Left lung (tissue), 10 donors: ENCODE results near the gene MRPS9. TPM values are rescaled to one million over a fixed set of nuclear protein-coding genes. Genes with fewer than 3 reads are reported as not detected.

ENCODE experiments used
- ATAC-seq: fragments of 200-7000 bp; cut with Tn5 transposase; one replicate; pipeline ENCODE4 v1.9.1; 2020; ENCODE audit warnings: moderate library complexity
- DNase-seq, 4 donors: peaks; one replicate each; pipeline ENCODE4 v3.0.0-alpha.2; 2013 to 2020
- H3K27ac ChIP-seq, 2 donors: fragments of 200-600 bp; sonication (generic) in 1 of 2; one replicate each; pipeline versions ENCODE4 v1.5.0 to v1.8.0; 2020 to 2021
- H3K27me3 ChIP-seq, 2 donors: fragments of 200-600 bp; sonication (generic) in 1 of 2; one replicate each; pipeline versions ENCODE4 v1.5.0 to v1.8.0; 2020 to 2021
- H3K36me3 ChIP-seq, 2 donors: fragments of 200-600 bp; sonication (generic) in 1 of 2; one replicate each; pipeline versions ENCODE4 v1.5.0 to v1.8.0; 2020 to 2021
- H3K4me1 ChIP-seq, 2 donors: fragments of 200-600 bp; one replicate each; pipeline ENCODE4 v1.8.0; 2021
- H3K4me3 ChIP-seq, 2 donors: fragments of 200-600 bp; sonication (generic) in 1 of 2; one replicate each; pipeline versions ENCODE4 v1.5.0 to v1.8.0; 2020 to 2021; ENCODE audit warnings: mild to moderate bottlenecking in 1 of 2
- H3K9me3 ChIP-seq, 2 donors: fragments of 200-600 bp; sonication (generic) in 1 of 2; one replicate each; pipeline versions ENCODE4 v1.5.0 to v1.8.0; 2020 to 2021
- intact Hi-C, 2 donors: fragments of 100-400 bp; cut with DNase I; formaldehyde crosslinking; loops; one replicate each; pipeline versions ENCODE4 v1.11.2 to v1.14.2; 2022
- polyA plus RNA-seq, 6 donors: library from polyadenylated mRNA; unstranded; fragments of 120-200 nt; gene quantifications; one replicate each; pipeline ENCODE4 v1.2.1, GENCODE V29; 2013; ENCODE audit not compliant: insufficient read length in 6 of 6
- total RNA-seq, 2 donors: library from RNA; stranded (reverse); fragmentation: NEBNext Ultra II Directional; extraction: Animal tissue kit (Norgen Biotek cat#: 25700); gene quantifications; one replicate each; pipeline ENCODE4 v1.2.1, GENCODE V29; 2021
- TF ChIP-seq, protein P1 (sequence below), 2 donors: fragments of 200-600 bp; sonication (generic) in 1 of 2; IDR thresholded peaks; one replicate each; pipeline versions ENCODE4 v1.5.0 to v1.8.0; 2021; ENCODE audit warnings: antibody characterized with exemption in 2 of 2
- donor health status: DM: no; HTN: yes; CAD: no.
- donor health status: DM: no; HTN: no; CAD: no.

MRPS9 gene
- total and polyA plus RNA-seq, 8 donors = 14.3 to 45.0 (median 39.0) TPM

DNA sequence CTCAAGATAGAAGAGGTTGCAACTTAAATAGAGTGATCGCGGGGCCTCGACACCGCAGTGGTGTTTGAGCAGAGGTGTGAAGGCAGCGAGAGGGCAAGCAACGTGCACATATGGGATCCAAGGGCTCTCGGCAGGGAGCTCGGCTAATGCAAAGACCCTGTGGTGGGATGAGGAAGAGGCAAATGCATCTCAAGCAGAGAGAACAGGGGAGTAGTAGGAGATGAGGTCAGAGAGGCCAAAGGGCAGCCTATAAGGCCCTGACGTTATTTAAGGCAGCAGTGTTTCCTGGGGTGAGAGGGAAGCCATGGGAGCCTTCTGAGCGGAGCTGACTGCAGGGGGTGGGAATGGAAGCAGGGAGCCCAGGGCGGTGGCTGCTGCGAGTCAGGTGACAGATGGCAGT lies 74.5 kb downstream of the MRPS9 start:
- H3K27me3 ChIP-seq = no peaks in the 10 kb centered on the region
- H3K27ac ChIP-seq = no peak overlapping the region
- no peaks in the 10 kb centered on the region for H3K4me1 ChIP-seq
- intact Hi-C loops = loop anchor here in 1 of 2 donors (5.0 kb wide), 1 partner anchor 125 kb away; no protein-coding TSS in a partner anchor
- ATAC-seq (no peak), DNase-seq (no peak)
- no peaks in the 10 kb centered on the region for H3K9me3 ChIP-seq
- TF ChIP-seq, protein P1, sequence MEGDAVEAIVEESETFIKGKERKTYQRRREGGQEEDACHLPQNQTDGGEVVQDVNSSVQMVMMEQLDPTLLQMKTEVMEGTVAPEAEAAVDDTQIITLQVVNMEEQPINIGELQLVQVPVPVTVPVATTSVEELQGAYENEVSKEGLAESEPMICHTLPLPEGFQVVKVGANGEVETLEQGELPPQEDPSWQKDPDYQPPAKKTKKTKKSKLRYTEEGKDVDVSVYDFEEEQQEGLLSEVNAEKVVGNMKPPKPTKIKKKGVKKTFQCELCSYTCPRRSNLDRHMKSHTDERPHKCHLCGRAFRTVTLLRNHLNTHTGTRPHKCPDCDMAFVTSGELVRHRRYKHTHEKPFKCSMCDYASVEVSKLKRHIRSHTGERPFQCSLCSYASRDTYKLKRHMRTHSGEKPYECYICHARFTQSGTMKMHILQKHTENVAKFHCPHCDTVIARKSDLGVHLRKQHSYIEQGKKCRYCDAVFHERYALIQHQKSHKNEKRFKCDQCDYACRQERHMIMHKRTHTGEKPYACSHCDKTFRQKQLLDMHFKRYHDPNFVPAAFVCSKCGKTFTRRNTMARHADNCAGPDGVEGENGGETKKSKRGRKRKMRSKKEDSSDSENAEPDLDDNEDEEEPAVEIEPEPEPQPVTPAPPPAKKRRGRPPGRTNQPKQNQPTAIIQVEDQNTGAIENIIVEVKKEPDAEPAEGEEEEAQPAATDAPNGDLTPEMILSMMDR (IDR thresholded peaks at IDR 0.05) = no peak
- no peaks in the 10 kb centered on the region for H3K36me3 ChIP-seq
- H3K4me3 ChIP-seq = no peak overlapping the region

DNA sequence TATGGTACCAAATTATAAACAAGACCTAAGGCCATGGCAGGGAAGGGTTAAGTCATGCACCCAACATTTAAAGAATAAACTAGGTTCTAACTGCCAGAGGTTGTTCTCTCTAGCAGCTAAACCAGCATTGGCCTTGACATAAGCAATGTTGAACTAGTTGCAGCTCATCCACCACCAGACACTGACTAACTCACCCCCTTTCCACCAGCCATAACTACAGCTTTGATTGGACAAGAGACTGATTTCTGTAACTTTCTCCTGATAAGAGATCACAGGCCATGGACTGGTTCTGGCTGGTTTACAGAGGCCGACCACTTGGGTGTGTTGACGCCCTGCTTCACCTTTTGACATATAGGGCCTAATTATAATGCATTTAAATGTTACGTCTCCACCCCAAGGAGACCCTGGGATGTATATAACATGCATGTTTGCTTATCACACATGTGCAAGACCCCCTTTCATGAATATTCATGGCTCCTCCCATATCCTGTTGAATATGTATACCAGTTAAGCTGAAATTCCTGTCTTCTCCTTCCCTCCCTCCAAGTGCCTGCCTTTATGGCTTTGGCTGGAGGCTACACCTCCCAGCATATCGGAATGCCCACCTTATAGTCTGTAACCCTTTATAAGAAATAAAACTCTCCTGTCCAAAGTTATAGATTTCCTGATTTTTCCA lies 75.9 kb downstream of the MRPS9 start:
- TF ChIP-seq, protein P1 (IDR thresholded peaks at IDR 0.05) = no peak
- ATAC-seq = no peak
- Histone ChIP-seq H3K4me1 (no peaks in the 10 kb centered on the region), H3K36me3 (no peaks in the 10 kb centered on the region), H3K9me3 (no peaks in the 10 kb centered on the region), H3K27ac (no peak overlapping the region), H3K4me3 (no peak overlapping the region), H3K27me3 (no peaks in the 10 kb centered on the region)
- intact Hi-C loops = loop anchor here in 1 of 2 donors (5.0 kb wide), 1 partner anchor 124 kb away; no protein-coding TSS in a partner anchor
- DNase-seq = no peak

DNA sequence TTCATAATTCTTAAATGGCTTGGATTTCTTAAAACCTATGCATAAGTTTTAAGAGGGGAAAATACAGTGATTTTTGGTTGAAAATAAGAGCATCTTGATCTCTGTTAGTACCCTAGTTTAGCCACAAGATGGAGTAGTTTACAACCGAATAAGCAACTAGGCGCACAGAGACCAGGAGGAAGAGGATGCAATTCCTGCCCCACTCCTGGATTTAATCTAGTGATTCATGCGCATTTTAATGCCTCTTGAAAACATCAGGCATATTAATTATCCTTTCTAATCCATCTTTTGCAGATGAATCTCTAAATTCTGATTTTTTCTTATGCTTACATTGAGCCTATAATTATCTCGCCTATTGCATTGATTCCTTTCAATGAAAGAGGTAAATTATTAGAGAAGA lies 76.7 kb downstream of the MRPS9 start:
- peak in 2 of 4 donors; percentile 23 to 53 for DNase-seq
- Histone ChIP-seq H3K27ac (no peak overlapping the region), H3K9me3 (no peaks in the 10 kb centered on the region), H3K36me3 (no peaks in the 10 kb centered on the region), H3K4me3 (no peak overlapping the region), H3K4me1 (no peaks in the 10 kb centered on the region), H3K27me3 (no peaks in the 10 kb centered on the region)
- TF ChIP-seq, protein P1 (IDR thresholded peaks at IDR 0.05) = peak; percentile 43 to 64
- intact Hi-C loops = loop anchor here in 1 of 2 donors (5.0 kb wide), 1 partner anchor 123 kb away; no protein-coding TSS in a partner anchor
- peak; percentile 63 for ATAC-seq

DNA sequence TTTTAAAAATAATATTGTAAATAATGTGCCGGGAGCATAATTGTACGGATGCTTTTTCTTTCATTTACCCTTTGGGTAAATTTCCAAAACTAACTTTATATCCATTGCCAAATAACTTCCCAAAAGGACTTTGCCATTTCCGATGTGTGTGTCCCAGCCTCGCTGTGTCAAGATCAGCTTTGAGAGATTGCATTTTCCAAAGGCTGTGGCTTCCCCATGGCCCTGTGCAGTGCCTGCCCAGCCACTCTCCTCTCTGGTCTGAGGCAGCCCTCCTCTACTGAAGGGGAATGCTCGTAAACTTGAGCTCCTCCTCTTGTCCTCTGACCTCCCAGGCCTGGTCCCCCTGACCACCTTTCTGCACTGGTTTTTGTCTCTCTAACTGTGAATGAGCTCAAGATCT lies 78.5 kb downstream of the MRPS9 start:
- TF ChIP-seq, protein P1 (IDR thresholded peaks at IDR 0.05) = no peak
- DNase-seq (no peak), ATAC-seq (no peak)
- Histone ChIP-seq H3K27ac (no peak overlapping the region), H3K4me1 (no peaks in the 10 kb centered on the region), H3K36me3 (no peaks in the 10 kb centered on the region), H3K27me3 (no peaks in the 10 kb centered on the region), H3K4me3 (no peak overlapping the region), H3K9me3 (no peaks in the 10 kb centered on the region)
- intact Hi-C loops = no loop called here

DNA sequence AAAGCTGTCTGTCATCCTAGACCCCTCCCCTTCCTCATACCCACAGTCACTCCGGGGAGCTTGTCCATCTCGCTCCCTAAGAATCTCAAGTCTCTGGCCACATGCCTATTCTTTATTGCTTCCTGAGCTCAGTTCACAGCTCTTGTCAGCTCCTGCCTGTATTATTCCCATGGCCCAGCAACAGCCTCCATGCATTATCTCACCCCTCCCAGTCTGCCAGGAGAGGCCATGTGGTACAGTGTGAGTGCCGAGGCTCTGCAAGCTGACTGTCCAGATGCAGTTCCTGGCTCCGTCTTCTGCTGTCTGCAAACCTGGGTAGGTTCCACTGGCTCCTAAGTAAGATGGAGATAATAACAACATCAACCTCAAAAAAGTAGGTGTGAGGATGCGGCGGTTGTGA lies 79.7 kb downstream of the MRPS9 start:
- Histone ChIP-seq H3K4me1 (no peaks in the 10 kb centered on the region), H3K4me3 (no peak overlapping the region), H3K27me3 (no peaks in the 10 kb centered on the region), H3K27ac (no peak overlapping the region), H3K36me3 (no peaks in the 10 kb centered on the region), H3K9me3 (no peaks in the 10 kb centered on the region)
- TF ChIP-seq, protein P1 (IDR thresholded peaks at IDR 0.05) = no peak
- intact Hi-C loops = no loop called here
- ATAC-seq (peak; percentile 19), DNase-seq (peak in 1 of 4 donors; percentile 7)
